Parathyroid adenoma (tissue), 2 donors: ENCODE measurements around the gene ELOVL3.
"Not testable (repeated sequence)": the region's sequence is repeated elsewhere in the genome, so short reads cannot be mapped to it uniquely, and the experiment has no call there.

ENCODE experiments used
- H2AFZ ChIP-seq: fragments of 300-600 bp; sonication (generic); one replicate; pipeline ENCODE4 v1.7.0; 2017; ENCODE audit warnings: antibody characterized with exemption, mild to moderate bottlenecking
- H3K27ac ChIP-seq: fragments of 300-600 bp; sonication (generic); one replicate; pipeline ENCODE4 v1.7.0; 2017
- H3K27me3 ChIP-seq: fragments of 300-600 bp; sonication (generic); one replicate; pipeline ENCODE4 v1.7.0; 2017; ENCODE audit warnings: low read length; ENCODE audit not compliant: control insufficient read depth, insufficient read depth
- H3K36me3 ChIP-seq: fragments of 300-600 bp; sonication (generic); one replicate; pipeline ENCODE4 v1.7.0; 2017; ENCODE audit warnings: low read length; ENCODE audit not compliant: control insufficient read depth, insufficient read depth
- H3K4me1 ChIP-seq: fragments of 300-600 bp; sonication (generic); one replicate; pipeline ENCODE4 v1.7.0; 2017; ENCODE audit warnings: control low read depth
- H3K4me2 ChIP-seq: fragments of 300-600 bp; sonication (generic); one replicate; pipeline ENCODE4 v1.7.0; 2017; ENCODE audit warnings: low read length
- H3K4me3 ChIP-seq: fragments of 300-600 bp; sonication (generic); one replicate; pipeline ENCODE4 v1.7.0; 2017; ENCODE audit warnings: low read depth, low read length
- H3K79me2 ChIP-seq: fragments of 300-600 bp; sonication (generic); one replicate; pipeline ENCODE4 v1.7.0; 2017; ENCODE audit warnings: control low read depth
- H3K9ac ChIP-seq: fragments of 300-600 bp; sonication (generic); one replicate; pipeline ENCODE4 v1.7.0; 2017; ENCODE audit warnings: mild to moderate bottlenecking
- H3K9me3 ChIP-seq: fragments of 300-600 bp; sonication (generic); one replicate; pipeline ENCODE4 v1.7.0; 2017; ENCODE audit warnings: low read length; ENCODE audit not compliant: control insufficient read depth
- CTCF ChIP-seq: fragments of 300-600 bp; sonication (generic); IDR thresholded peaks from one replicate; pipeline ENCODE4 v1.7.0; 2017; ENCODE audit warnings: antibody characterized with exemption, mild to moderate bottlenecking
- donor health status: primary hyperparathyroidism.

Gene ELOVL3

DNA sequence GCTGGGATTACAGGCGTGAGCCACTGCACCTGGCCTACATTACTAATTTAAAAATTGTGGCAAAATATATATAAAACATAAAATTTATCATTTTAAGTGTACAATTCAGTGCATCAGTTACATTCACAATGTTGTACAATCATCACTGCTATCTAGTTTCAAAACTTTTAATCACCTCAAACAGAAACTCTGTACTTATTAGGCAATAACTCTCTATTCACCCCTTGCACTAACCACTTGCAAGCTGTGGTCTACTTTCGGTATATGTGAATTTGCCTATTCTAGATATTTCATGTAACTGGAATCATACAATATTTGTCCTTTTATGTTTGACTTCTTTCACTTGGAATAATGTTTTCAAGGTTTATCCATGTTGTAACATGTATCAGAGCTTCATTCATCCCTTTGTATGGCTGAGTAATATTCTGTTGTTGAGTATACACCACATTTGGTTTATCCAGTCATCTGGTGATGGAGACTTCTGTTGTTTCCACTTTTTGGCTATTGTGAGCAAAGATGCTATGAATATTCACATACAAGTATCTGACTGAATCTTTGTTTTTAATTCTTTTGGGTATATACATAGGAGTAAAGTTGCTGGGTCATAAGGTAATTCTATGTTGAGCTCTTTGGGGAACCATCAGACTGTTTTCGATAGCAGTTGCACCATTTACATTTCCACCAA, 14.3 kb upstream of the ELOVL3 start:
- Histone ChIP-seq H3K4me3 (no peak overlapping the region), H3K9me3 (no peaks in the 10 kb centered on the region), H3K9ac (no peak overlapping the region), H3K27ac (no peak overlapping the region), H3K4me1 (peaks cover 17% of the 10 kb centered on the region), H2AFZ (no peak overlapping the region), H3K27me3 (no peaks in the 10 kb centered on the region), H3K79me2 (no peaks in the 10 kb centered on the region), H3K36me3 (no peaks in the 10 kb centered on the region), H3K4me2 (no peak overlapping the region)
- no peak for TF ChIP-seq CTCF

GRCh38 chr10:102213599-102213998, 12.5 kb upstream of the ELOVL3 start:
- H3K27me3 ChIP-seq, H3K36me3 ChIP-seq, H3K4me1 ChIP-seq: not testable (repeated sequence)

GRCh38 chr10:102219370-102219769, 6.7 kb upstream of the ELOVL3 start:
- H3K79me2 ChIP-seq = no peaks in the 10 kb centered on the region
- no peak overlapping the region for H3K4me3 ChIP-seq
- no peak overlapping the region for H3K4me2 ChIP-seq
- H3K27ac ChIP-seq = no peak overlapping the region
- H3K9me3 ChIP-seq = no peaks in the 10 kb centered on the region
- no peaks in the 10 kb centered on the region for H3K36me3 ChIP-seq
- no peak overlapping the region for H2AFZ ChIP-seq
- TF ChIP-seq CTCF = no peak
- H3K4me1 ChIP-seq = no peaks in the 10 kb centered on the region
- no peaks in the 10 kb centered on the region for H3K27me3 ChIP-seq
- H3K9ac ChIP-seq = no peak overlapping the region

More at GRCh38 chr10:102213599-102213998, 12.5 kb upstream of the ELOVL3 start:
- H3K79me2 ChIP-seq, H3K4me3 ChIP-seq, H3K9ac ChIP-seq, H3K9me3 ChIP-seq, H3K27ac ChIP-seq, H3K4me2 ChIP-seq, H2AFZ ChIP-seq: not testable (repeated sequence)

DNA sequence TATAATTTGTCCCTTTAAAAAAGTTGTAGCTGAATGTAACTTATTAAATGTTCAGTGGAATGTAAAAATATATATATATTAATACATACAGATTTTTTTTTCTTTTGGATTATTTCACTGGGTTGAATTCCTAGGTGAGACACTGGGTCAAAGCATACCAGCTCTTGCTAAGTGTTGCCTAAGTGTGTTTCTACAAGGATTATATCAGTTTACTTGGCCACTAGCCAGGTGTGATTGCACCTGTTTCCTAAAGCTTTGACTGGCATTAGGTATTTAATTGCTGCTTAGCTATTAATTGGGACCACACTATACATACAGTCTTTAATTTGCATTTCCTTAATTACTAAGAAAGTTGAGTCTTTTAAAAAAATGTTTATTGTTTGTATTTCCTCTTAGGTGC, 5.5 kb upstream of the ELOVL3 start:
- H3K36me3 ChIP-seq = no peaks in the 10 kb centered on the region
- H3K9me3 ChIP-seq = no peaks in the 10 kb centered on the region
- no peaks in the 10 kb centered on the region for H3K79me2 ChIP-seq
- H3K4me3 ChIP-seq = no peak overlapping the region
- no peaks in the 10 kb centered on the region for H3K27me3 ChIP-seq
- no peak overlapping the region for H3K9ac ChIP-seq
- no peak overlapping the region for H3K27ac ChIP-seq
- H3K4me2 ChIP-seq = no peak overlapping the region
- no peaks in the 10 kb centered on the region for H3K4me1 ChIP-seq
- no peak overlapping the region for H2AFZ ChIP-seq
- no peak for TF ChIP-seq CTCF

- TF ChIP-seq CTCF = no peak
- peak overlapping the region; percentile 20 for H2AFZ ChIP-seq
- no peaks in the 10 kb centered on the region for H3K9me3 ChIP-seq
- no peak overlapping the region for H3K4me2 ChIP-seq
- H3K4me3 ChIP-seq = no peak overlapping the region
- H3K9ac ChIP-seq = no peak overlapping the region
- H3K4me1 ChIP-seq = peaks cover 6% of the 10 kb centered on the region
- H3K79me2 ChIP-seq = no peaks in the 10 kb centered on the region
- no peaks in the 10 kb centered on the region for H3K27me3 ChIP-seq
- no peak overlapping the region for H3K27ac ChIP-seq
- no peaks in the 10 kb centered on the region for H3K36me3 ChIP-seq
Observed at GRCh38 chr10:102222797-102223196, 3.3 kb upstream of the ELOVL3 start.
